Lower leg skin (tissue), 4 donors: ENCODE results near the gene ZFP57. TPM values are rescaled to one million over a fixed set of nuclear protein-coding genes. Genes with fewer than 3 reads are reported as not detected.
"Not testable (repeated sequence)": the region's sequence is repeated elsewhere in the genome, so short reads cannot be mapped to it uniquely, and the experiment has no call there.

ENCODE experiments used
- DNase-seq, 2 donors: peaks; one replicate each; pipeline ENCODE4 v3.0.0-alpha.2; 2019; ENCODE audit warnings: low spot score in 2 of 2
- H3K4me3 ChIP-seq: fragments of 200-600 bp; sonication (generic); 2 replicates; pipeline ENCODE4 v1.5.1; 2017; ENCODE audit warnings: mild to moderate bottlenecking, low read depth; ENCODE audit not compliant: poor library complexity, severe bottlenecking
- POLR2A ChIP-seq, 2 donors: fragments of 450-650 bp; IDR thresholded peaks; one replicate each; pipeline ENCODE4 v1.6.1; 2016 to 2017; ENCODE audit warnings: antibody characterized with exemption in 2 of 2, mild to moderate bottlenecking in 1 of 2, moderate library complexity in 1 of 2
- WGBS, 2 donors: methylation state at CpG; one replicate each; pipeline ENCODE4 v1.1.5; 2018; 5-methylcytosine and 5-hydroxymethylcytosine counted together
- intact Hi-C: fragments of 100-400 bp; cut with DNase I; formaldehyde crosslinking; loops from one replicate; pipeline ENCODE4 v1.15.0; 2023; ENCODE audit warnings: low total_unique reads
- total RNA-seq, 4 donors: library from RNA; depleted of rRNA; stranded (reverse); fragments of >200 nt; gene quantifications; one replicate each; pipeline ENCODE4 v1.1.0, GENCODE V29; 2016
- TF ChIP-seq, protein P1 (sequence below), 3 donors: fragments of 450-650 bp; IDR thresholded peaks; one replicate each; pipeline ENCODE4 v1.5.1; 2016; ENCODE audit warnings: antibody characterized with exemption in 3 of 3, mild to moderate bottlenecking in 3 of 3, moderate library complexity in 2 of 3

The ZFP57 gene
- total RNA-seq, 4 donors from 2014 or later = 0.15 to 4.8 (median 2.4) TPM

DNA sequence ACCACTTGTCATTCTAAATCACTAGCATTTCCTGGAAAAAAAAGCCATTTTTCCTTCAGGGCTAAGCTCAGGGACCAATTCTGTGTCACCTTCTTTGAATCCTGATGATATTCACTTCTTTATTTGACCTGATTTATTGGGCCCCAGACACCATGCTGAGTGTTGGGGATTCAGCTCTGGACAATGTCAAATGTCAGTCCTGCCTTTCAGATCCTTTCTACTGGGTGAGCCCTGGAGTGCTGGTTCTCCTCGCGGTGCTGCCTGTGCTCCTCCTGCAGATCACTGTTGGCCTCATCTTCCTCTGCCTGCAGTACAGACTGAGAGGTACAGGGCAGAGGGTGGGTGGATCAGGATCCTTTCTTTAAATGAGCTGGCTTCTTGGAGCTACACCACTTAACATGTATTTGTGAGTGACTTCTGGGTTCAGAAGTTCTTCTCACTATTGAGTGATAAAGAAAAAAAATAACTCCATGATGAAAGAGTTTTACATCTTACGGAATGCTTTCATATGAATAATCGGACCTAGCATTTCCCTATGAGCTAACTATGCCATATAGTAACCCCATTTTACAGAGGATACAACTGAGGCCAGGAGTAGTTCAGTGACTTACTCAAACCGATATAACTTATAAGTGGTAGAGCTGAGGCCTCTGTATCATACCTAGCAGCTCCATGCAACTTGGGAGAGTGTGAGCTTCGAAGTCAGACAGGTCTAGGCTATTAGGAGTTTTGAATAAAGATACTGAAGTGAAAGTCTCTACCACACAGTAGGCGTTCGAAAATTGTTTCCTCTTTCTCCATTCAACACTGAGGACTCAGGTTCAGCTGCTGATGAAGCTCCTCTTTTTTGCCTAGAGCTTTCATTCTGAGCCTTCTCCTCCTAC lies 14.8 kb downstream of the ZFP57 start:
- no peak for DNase-seq
- TF ChIP-seq POLR2A (IDR thresholded peaks at IDR 0.05) = no peak
- TF ChIP-seq, protein P1, sequence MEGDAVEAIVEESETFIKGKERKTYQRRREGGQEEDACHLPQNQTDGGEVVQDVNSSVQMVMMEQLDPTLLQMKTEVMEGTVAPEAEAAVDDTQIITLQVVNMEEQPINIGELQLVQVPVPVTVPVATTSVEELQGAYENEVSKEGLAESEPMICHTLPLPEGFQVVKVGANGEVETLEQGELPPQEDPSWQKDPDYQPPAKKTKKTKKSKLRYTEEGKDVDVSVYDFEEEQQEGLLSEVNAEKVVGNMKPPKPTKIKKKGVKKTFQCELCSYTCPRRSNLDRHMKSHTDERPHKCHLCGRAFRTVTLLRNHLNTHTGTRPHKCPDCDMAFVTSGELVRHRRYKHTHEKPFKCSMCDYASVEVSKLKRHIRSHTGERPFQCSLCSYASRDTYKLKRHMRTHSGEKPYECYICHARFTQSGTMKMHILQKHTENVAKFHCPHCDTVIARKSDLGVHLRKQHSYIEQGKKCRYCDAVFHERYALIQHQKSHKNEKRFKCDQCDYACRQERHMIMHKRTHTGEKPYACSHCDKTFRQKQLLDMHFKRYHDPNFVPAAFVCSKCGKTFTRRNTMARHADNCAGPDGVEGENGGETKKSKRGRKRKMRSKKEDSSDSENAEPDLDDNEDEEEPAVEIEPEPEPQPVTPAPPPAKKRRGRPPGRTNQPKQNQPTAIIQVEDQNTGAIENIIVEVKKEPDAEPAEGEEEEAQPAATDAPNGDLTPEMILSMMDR (IDR thresholded peaks at IDR 0.05) = no peak
- H3K4me3 ChIP-seq = no peak overlapping the region
- 72 to 75% methylated on average over 8 of the region's 8 CpGs for WGBS, 2 donors
- intact Hi-C loops = no loop called here

DNA sequence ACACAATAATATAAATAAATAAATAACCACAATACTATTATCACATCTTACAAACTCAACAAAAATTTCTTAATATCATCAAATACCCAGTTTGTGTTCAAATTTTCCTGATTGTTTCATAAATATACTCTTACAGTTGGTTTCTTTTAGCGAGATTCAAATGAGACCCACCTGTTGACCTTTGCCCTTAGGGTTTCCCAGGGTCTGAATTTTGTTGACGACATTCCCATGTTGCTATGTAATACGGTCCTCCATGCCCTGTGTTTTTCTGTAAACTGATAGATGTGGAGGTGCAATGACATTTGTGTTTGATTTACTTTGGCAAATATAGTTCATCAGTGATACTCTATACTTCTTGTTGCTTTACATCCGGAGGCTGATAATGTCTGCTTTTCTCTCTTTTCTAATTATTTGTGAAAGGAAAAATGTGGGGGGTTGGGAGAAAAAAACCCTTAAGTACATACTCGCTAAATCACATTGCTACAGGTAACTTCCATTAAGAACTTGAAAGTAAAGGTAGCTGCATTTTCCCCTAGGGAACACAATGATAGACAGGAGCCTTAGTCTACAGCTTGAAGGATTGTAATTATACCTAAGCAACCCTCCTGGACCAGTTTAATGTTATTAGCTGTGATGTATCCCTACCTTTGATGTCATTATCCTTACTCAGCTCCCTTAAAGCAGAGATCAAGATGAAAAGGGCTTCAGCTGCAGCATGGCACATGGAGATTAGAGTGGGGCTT lies 17.5 kb downstream of the ZFP57 start:
- 51 to 58% methylated on average over 5 of the region's 5 CpGs for WGBS, 2 donors

DNA sequence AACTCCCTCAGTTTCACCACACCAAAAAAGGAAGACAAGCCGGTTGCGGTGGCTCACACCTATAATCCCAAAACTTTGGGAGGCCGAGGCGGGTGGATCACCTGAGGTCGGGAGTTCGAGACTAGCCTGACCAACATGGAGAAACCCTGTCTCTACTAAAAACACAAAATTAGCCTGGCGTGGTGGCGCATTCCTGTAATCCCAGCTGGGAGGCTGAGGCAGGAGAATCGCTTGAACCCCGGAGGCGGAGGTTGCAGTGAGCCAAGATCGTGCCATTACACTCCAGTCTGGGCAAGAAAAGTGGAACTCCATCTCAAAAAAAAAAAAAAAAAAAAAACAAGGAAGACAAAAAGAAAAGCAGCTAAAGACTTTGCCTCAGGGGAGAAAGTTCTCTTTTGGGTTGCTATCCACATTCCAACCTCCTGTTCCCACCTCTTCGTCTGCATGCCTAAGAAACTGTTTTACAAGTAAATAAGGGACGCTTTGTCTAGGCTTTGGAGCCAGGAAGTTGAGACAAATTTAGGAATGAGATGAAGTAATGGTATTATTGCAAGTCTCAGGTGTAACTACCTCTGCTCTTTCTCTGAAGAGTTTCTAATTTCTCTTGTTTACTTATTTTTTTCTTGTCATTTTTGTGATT lies 19.3 kb downstream of the ZFP57 start:
- 23 to 24% methylated on average over 14 of the region's 14 CpGs for WGBS, 2 donors
- H3K4me3 ChIP-seq, DNase-seq, intact Hi-C loops: not testable (repeated sequence)

More for the DNA sequence above, 17.5 kb downstream of the ZFP57 start:
- no peak for DNase-seq
- H3K4me3 ChIP-seq = no peak overlapping the region
- TF ChIP-seq, protein P1 (IDR thresholded peaks at IDR 0.05) = no peak
- no peak for TF ChIP-seq POLR2A (IDR thresholded peaks at IDR 0.05)
- intact Hi-C loops = no loop called here

DNA sequence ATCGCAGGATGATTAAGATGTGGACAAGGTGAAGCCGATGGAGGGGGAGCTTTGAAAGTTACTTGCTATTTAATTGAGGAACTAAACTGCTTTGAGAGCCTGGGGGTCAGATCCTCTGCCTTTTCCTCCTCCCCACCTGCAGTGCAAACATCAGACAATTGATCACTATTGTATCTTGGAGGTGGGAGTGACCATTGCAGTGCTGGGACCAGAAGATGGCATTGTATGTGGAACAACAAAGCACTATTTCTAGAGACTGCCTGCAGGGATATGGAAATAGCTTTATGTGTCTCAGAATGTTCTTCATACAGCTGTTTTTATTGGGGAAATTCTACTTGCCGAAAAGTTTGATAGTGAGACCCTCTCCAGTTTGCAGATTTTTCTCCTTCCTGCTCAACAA lies 19.9 kb downstream of the ZFP57 start:
- WGBS, 2 donors = 55 to 64% methylated on average over 3 of the region's 3 CpGs
- no peak overlapping the region for H3K4me3 ChIP-seq
- no peak for TF ChIP-seq POLR2A (IDR thresholded peaks at IDR 0.05)
- TF ChIP-seq, protein P1 (IDR thresholded peaks at IDR 0.05) = no peak
- intact Hi-C loops = no loop called here
- DNase-seq = no peak

DNA sequence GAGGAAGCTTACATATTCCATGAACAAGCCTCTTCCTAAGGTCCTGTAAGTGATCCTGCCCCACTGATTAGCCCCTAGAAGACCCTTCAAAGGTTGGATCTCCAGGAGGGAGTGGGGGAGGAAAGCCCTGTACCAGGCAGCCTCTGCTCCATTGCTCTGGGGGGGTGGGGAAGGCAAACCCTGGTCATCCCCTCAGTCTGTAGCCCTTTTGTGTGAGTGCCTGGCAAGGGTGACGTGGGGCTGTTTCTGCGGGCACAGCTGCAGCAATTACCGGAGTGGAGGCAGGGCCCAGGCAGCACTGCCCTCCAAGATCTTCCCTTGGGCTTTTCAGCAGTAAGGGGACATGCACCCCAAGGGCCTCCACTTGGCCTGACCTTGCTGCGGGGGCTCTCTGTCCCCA lies 24.2 kb downstream of the ZFP57 start, which contains the start of gene MOG:
Gene MOG (plus strand): TSS at position 295 of the 400 bp plus-strand sequence. CDS start 118 bp downstream, outside the sequence.
- DNase-seq = no peak
- intact Hi-C loops = no loop called here
- no peak within 1 kb of the TSS for H3K4me3 ChIP-seq
- 77 to 88% methylated on average over 4 of the region's 4 CpGs for WGBS, 2 donors
- TF ChIP-seq POLR2A (IDR thresholded peaks at IDR 0.05) = no peak
- TF ChIP-seq, protein P1 (IDR thresholded peaks at IDR 0.05) = no peak

DNA sequence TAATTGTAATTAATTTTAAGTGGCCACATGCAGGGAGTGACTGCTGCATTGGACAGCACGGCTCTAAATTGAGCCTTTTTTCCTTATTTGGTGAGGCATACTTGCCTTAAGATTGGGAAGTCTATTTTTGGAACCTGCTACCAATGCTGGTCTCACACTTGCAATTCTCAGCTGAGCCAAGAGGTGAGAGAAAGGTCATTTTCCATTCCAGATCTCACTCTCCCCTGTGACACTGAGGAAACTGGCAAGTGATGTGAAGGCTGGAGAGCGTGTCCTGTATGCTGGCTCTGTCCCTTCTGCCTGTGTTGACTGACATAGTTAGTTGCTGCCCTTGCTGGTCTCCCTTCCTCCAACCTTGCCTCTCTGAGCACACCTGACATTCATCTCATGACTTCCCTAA lies 24.8 kb downstream of the ZFP57 start:
- DNase-seq = no peak
- 62 to 67% methylated on average over 2 of the region's 2 CpGs for WGBS, 2 donors
- no peak overlapping the region for H3K4me3 ChIP-seq
- TF ChIP-seq, protein P1 (IDR thresholded peaks at IDR 0.05) = no peak
- TF ChIP-seq POLR2A (IDR thresholded peaks at IDR 0.05) = no peak
- intact Hi-C loops = no loop called here
